Peyer's patch (tissue), 4 donors: Measurements from ENCODE around the gene PRR19.

Experiments
- CTCF ChIP-seq, 6 experiments: fragments of 450-650 bp in 4 of 6; fragments of 200-600 bp in 2 of 6; sonication (generic) in 1 of 6; IDR thresholded peaks; one replicate each; pipeline ENCODE4 v1.5.1; 2017 to 2019; ENCODE audit warnings: antibody characterized with exemption in 6 of 6, mild to moderate bottlenecking in 3 of 6, moderate library complexity in 1 of 6
- POLR2A ChIP-seq, 2 donors: fragments of 450-650 bp; IDR thresholded peaks; one replicate each; pipeline ENCODE4 v1.5.1; 2017; ENCODE audit warnings: antibody characterized with exemption in 2 of 2, mild to moderate bottlenecking in 2 of 2, moderate library complexity in 2 of 2

- TF ChIP-seq CTCF (IDR thresholded peaks at IDR 0.05): no peak
- no peak for TF ChIP-seq POLR2A (IDR thresholded peaks at IDR 0.05)
These were observed 31.1 kb downstream of the PRR19 start for GRCh38 chr19:42333018-42333417.
